GM12878 (cell line): Measurements from ENCODE around the gene PATL1. TPM values are rescaled to one million over a fixed set of nuclear protein-coding genes. Genes with fewer than 3 reads are reported as not detected.

Experiments used
- ATAC-seq: fragments of 200-7000 bp; cut with Tn5 transposase; 3 replicates; pipeline ENCODE4 v1.9.1; 2020; ENCODE audit warnings: mild to moderate bottlenecking, moderate library complexity
- BruUV-seq: library from RNA; stranded (reverse); fragments of 400-500 nt; replicated peaks from 2 replicates; lab custom pipeline; 2021; lab: Mats Ljungman, UMichigan
- CTCF ChIA-PET: fragments of 300-600 bp; sonication (Branson Sonifier 250); formaldehyde crosslinking; extraction: SDS; loops from one replicate; lab custom pipeline; 2021; ENCODE audit warnings: inconsistent platforms; lab: Yijun Ruan, JAX
- POLR2A ChIA-PET: fragments of 350-600 bp; formaldehyde crosslinking; extraction: SDS; loops from one replicate; lab custom pipeline; 2021; ENCODE audit warnings: inconsistent platforms; lab: Charles Lee
- RAD21 ChIA-PET: fragments of 300-600 bp; sonication (Branson Sonifier 250); formaldehyde crosslinking; loops from one replicate; lab custom pipeline; 2023; ENCODE audit warnings: antibody characterized with exemption; ENCODE audit not compliant: unreplicated experiment; lab: Charles Lee
- SMC1A ChIA-PET: fragments of 300-600 bp; sonication (Branson Sonifier 250); formaldehyde crosslinking; loops from one replicate; lab custom pipeline; 2023; ENCODE audit not compliant: unreplicated experiment, uncharacterized antibody; lab: Charles Lee
- DNase-seq: peaks from one replicate; pipeline ENCODE4 v3.0.0-alpha.2; 2011; ENCODE audit warnings: low read depth, low spot score
- FAIRE-seq: peaks from 3 replicates; lab custom pipeline; 2011; peaks lifted over from hg19 to GRCh38; lab: Jason Lieb, UNC
- H2AFZ ChIP-seq: 2 replicates; pipeline ENCODE4 v1.6.0; 2011; ENCODE audit warnings: low read depth, low read length, control low read depth; ENCODE audit not compliant: control insufficient read depth
- H3K27ac ChIP-seq: 2 replicates; pipeline ENCODE4 v1.5.1; 2011; ENCODE audit warnings: control low read depth; ENCODE audit not compliant: control insufficient read depth, insufficient read depth
- H3K27me3 ChIP-seq, 2 experiments: replicated peaks in 1 of 2; 2 replicates each; pipeline versions ENCODE4 v1.6.0 to v1.6.1; 2011; ENCODE audit warnings: low read length in 1 of 2; ENCODE audit not compliant: control insufficient read depth in 2 of 2, insufficient read depth in 2 of 2
- H3K36me3 ChIP-seq, 2 experiments: 2 replicates each; pipeline ENCODE4 v1.5.1; 2011; ENCODE audit warnings: low read length in 1 of 2; ENCODE audit not compliant: control insufficient read depth in 2 of 2, insufficient read depth in 2 of 2
- H3K4me1 ChIP-seq: 2 replicates; pipeline ENCODE4 v1.6.1; 2011; ENCODE audit warnings: mild to moderate bottlenecking, low read length, moderate library complexity, mixed read lengths; ENCODE audit not compliant: control insufficient read depth, insufficient read depth
- H3K4me2 ChIP-seq: 2 replicates; pipeline ENCODE4 v1.6.0; 2011; ENCODE audit warnings: control low read depth; ENCODE audit not compliant: control insufficient read depth, insufficient read depth
- H3K4me3 ChIP-seq: fragments of 200-600 bp; sonication (generic); 2 replicates; pipeline ENCODE4 v1.5.1; 2016
- H3K79me2 ChIP-seq: 2 replicates; pipeline ENCODE4 v1.6.0; 2011; ENCODE audit warnings: low read length; ENCODE audit not compliant: control insufficient read depth, insufficient read depth
- H3K9ac ChIP-seq: 2 replicates; pipeline ENCODE4 v1.8.0; 2011; ENCODE audit warnings: low read length, control low read depth, mixed read lengths; ENCODE audit not compliant: control insufficient read depth, insufficient read depth
- H3K9me3 ChIP-seq: replicated peaks from 3 replicates; pipeline ENCODE4 v1.5.1; 2011; ENCODE audit warnings: mild to moderate bottlenecking, low read length; ENCODE audit not compliant: control insufficient read depth, insufficient read depth
- H4K20me1 ChIP-seq: 2 replicates; pipeline ENCODE4 v1.6.0; 2011; ENCODE audit not compliant: control insufficient read depth, insufficient read depth
- E2F4 ChIP-seq: IDR thresholded peaks from 2 replicates; pipeline ENCODE4 v1.6.1; 2012; ENCODE audit warnings: low read depth, low read length, improper control_type of control experiment
- ELK1 ChIP-seq: IDR thresholded peaks from 2 replicates; pipeline ENCODE4 v1.6.1; 2012; ENCODE audit warnings: low read depth, low read length, improper control_type of control experiment
- ESRRA ChIP-seq: IDR thresholded peaks from 2 replicates; pipeline ENCODE4 v1.6.1; 2012; ENCODE audit warnings: mild to moderate bottlenecking, low read length, improper control_type of control experiment
- FOS ChIP-seq: IDR thresholded peaks from 3 replicates; pipeline ENCODE4 v1.6.1; 2011; ENCODE audit warnings: borderline replicate concordance; ENCODE audit not compliant: insufficient read length; ENCODE audit errors: extremely low read depth
- KDM1A ChIP-seq: fragments of 200-600 bp; sonication (generic); IDR thresholded peaks from 2 replicates; pipeline ENCODE4 v1.6.1; 2016; ENCODE audit warnings: borderline replicate concordance
- LARP7 ChIP-seq: fragments of 450-650 bp; IDR thresholded peaks from 2 replicates; pipeline ENCODE4 v1.6.1; 2017; ENCODE audit warnings: mild to moderate bottlenecking
- PKNOX1 ChIP-seq: fragments of 450-650 bp; IDR thresholded peaks from 2 replicates; pipeline ENCODE4 v1.6.1; 2016; ENCODE audit warnings: mild to moderate bottlenecking
- SP1 ChIP-seq: IDR thresholded peaks from one replicate; pipeline ENCODE4 v1.6.1; 2011; ENCODE audit warnings: low read depth, low read length
- SPI1 ChIP-seq: IDR thresholded peaks from 2 replicates; pipeline ENCODE4 v1.6.1; 2011; ENCODE audit warnings: low read depth, mild to moderate bottlenecking, low read length, moderate library complexity, borderline replicate concordance; ENCODE audit not compliant: insufficient read depth
- WGBS: methylation state at CpG from one replicate; pipeline ENCODE4 v1.1.6; 2016; ENCODE audit warnings: low lambda C conversion rate; ENCODE audit not compliant: insufficient replicate concordance, insufficient coverage; ENCODE audit errors: missing lambda C conversion rate; 5-methylcytosine and 5-hydroxymethylcytosine counted together
- in situ Hi-C: fragments of 300-500 bp; cut with MboI; formaldehyde crosslinking; loops from 9 replicates; pipeline ENCODE4 v1.14.3; 2018; ENCODE audit warnings: mixed read lengths
- intact Hi-C: fragments of 100-400 bp; cut with micrococcal nuclease; formaldehyde crosslinking; loops from one replicate; pipeline ENCODE4 v1.14.2; 2022; ENCODE audit not compliant: unreplicated experiment
- polyA plus RNA-seq, 11 experiments: library from polyadenylated mRNA; depleted of rRNA in 4 of 11; unstranded in 6 of 11; stranded (reverse) in 5 of 11; fragments of >200 nt; fragmentation: Nextera tagmentation in 4 of 11; fragmentation: Illumina TruSeq in 1 of 11; extraction: Ambion mirVana in 4 of 11; extraction: Trizol in 1 of 11; gene quantifications; 1 replicate in 1 of 11; 2 replicates in 10 of 11; pipeline versions ENCODE4 v1.2.1 to v1.2.3, GENCODE V29; 2011 to 2016; ENCODE audit warnings: inconsistent platforms in 2 of 11, missing spikeins in 2 of 11, low read depth in 1 of 11
- total RNA-seq, 4 experiments: library from RNA; depleted of rRNA in 3 of 4; stranded (reverse); fragments of >200 nt in 3 of 4; fragmentation: Illumina TruSeq in 1 of 4; extraction: Trizol in 1 of 4; gene quantifications; 2 replicates each; pipeline versions ENCODE4 v1.2.1 to v1.2.3, GENCODE V29; 2013 to 2021
- TF ChIP-seq, protein P1 (sequence below): fragments of 450-650 bp; IDR thresholded peaks from 2 replicates; pipeline ENCODE4 v1.6.1; 2017; ENCODE audit warnings: mild to moderate bottlenecking

Gene PATL1
- total and polyA plus RNA-seq, 10 of the 15 experiments (the other 5 are each of a cell fraction or from before 2014, with no cell fraction given), result 5.3 to 62.0 (median 14.9) TPM

DNA sequence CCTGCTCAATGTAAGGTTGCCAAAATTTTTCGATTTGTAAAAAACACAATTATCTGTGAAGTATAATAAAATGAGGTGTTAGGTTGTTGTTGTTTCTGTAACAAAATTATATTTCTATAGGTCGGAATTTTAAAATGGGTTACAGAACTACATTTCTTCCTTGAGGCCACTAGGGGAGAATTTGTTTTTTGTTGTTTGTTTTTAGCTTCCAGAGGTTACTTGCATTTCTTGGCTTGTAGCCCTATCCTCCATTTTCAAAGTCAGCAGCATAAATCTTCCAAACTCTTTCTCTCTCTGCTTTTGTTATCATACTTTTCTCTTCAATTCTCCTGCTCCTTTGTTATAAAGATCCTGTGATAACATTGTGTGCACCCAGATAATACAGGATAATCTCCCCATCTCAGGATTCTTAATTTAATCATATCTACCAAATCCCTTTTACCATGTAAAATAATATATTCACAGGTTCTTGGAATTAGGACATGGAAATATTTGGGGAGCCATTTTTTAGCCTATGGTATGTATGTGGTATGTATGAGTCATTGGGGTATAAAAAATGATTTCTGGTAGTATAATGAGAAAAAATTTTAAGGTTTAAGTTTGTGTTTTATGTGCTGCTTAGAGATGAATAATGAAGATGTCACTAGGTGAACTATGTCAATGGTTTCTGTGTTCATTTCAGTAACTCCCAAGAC is 9.4 kb upstream of the PATL1 start:
- TF ChIP-seq SPI1, result no peak
- TF ChIP-seq ELK1, result no peak
- ATAC-seq (no peak), FAIRE-seq (no peak), DNase-seq (no peak)
- intact Hi-C loops (no loop called here), in situ Hi-C loops (loop anchor here (10.0 to 25.0 kb wide), 2 partner anchors 143 to 391 kb away; no protein-coding TSS in a partner anchor)
- no peak overlapping the region for H3K4me2 ChIP-seq
- RAD21 ChIA-PET, result interaction anchor here (1.0 to 1.2 kb wide), 2 partner anchors 141 kb away, joined by 4 to 5 read pairs; no protein-coding TSS in a partner anchor
- H3K9me3 ChIP-seq, result no peaks in the 10 kb centered on the region
- SMC1A ChIA-PET, result interaction anchor here (1.5 to 2.2 kb wide), 3 partner anchors 112 to 141 kb away, joined by 5 to 12 read pairs (median 6); no protein-coding TSS in a partner anchor
- H3K4me3 ChIP-seq, result no peak overlapping the region
- H2AFZ ChIP-seq, result no peak overlapping the region
- 91% methylated on average over 2 of the region's 2 CpGs for WGBS
- no peak overlapping the region for H3K27ac ChIP-seq
- POLR2A ChIA-PET, result no interaction called here
- no TSS peak for BruUV-seq
- CTCF ChIA-PET, result interaction anchor here (1.2 to 3.4 kb wide), 4 partner anchors 9 to 145 kb away, joined by 4 to 27 read pairs (median 8); partner anchors contain the start of gene PATL1
- H3K36me3 ChIP-seq, result no peaks in the 10 kb centered on the region
- no peaks in the 10 kb centered on the region for H3K79me2 ChIP-seq
- no peak overlapping the region for H3K9ac ChIP-seq
- H3K4me1 ChIP-seq, result no peaks in the 10 kb centered on the region
- no peaks in the 10 kb centered on the region for H4K20me1 ChIP-seq
- no peaks in the 10 kb centered on the region for H3K27me3 ChIP-seq

GRCh38 chr11:59676205-59676604 is 7.4 kb upstream of the PATL1 start:
- ChIA-PET CTCF (interaction anchor here (1.0 to 3.7 kb wide), 3 partner anchors 126 to 143 kb away, joined by 3 to 19 read pairs (median 10); no protein-coding TSS in a partner anchor), POLR2A (interaction anchor here (0.6 to 1.4 kb wide), 4 partner anchors 110 to 129 kb away, joined by 3 to 5 read pairs (median 4); no protein-coding TSS in a partner anchor), RAD21 (interaction anchor here (0.6 to 2.2 kb wide), 3 partner anchors 119 to 575 kb away, joined by 3 to 10 read pairs (median 3); no protein-coding TSS in a partner anchor), SMC1A (interaction anchor here (0.6 to 2.2 kb wide), 3 partner anchors 17 to 491 kb away, joined by 3 to 6 read pairs (median 3); no protein-coding TSS in a partner anchor)
- Histone ChIP-seq H3K27ac (no peak overlapping the region), H3K4me2 (no peak overlapping the region), H3K36me3 (no peaks in the 10 kb centered on the region), H3K4me3 (no peak overlapping the region), H2AFZ (no peak overlapping the region), H3K9me3 (no peaks in the 10 kb centered on the region), H3K27me3 (no peaks in the 10 kb centered on the region), H3K9ac (no peak overlapping the region), H3K79me2 (no peaks in the 10 kb centered on the region), H4K20me1 (no peaks in the 10 kb centered on the region), H3K4me1 (no peaks in the 10 kb centered on the region)
- BruUV-seq, result no TSS peak
- in situ Hi-C loops, result loop anchor here (10.0 to 25.0 kb wide), 2 partner anchors 141 to 389 kb away; no protein-coding TSS in a partner anchor
- no peak for DNase-seq
- 79% methylated on average over 8 of the region's 8 CpGs for WGBS
- no peak for FAIRE-seq
- ATAC-seq, result no peak
- intact Hi-C loops, result no loop called here
- TF ChIP-seq PKNOX1 (no peak), SP1 (no peak), E2F4 (no peak), FOS (no peak), ESRRA (no peak), LARP7 (no peak), KDM1A (no peak)
- TF ChIP-seq, protein P1, sequence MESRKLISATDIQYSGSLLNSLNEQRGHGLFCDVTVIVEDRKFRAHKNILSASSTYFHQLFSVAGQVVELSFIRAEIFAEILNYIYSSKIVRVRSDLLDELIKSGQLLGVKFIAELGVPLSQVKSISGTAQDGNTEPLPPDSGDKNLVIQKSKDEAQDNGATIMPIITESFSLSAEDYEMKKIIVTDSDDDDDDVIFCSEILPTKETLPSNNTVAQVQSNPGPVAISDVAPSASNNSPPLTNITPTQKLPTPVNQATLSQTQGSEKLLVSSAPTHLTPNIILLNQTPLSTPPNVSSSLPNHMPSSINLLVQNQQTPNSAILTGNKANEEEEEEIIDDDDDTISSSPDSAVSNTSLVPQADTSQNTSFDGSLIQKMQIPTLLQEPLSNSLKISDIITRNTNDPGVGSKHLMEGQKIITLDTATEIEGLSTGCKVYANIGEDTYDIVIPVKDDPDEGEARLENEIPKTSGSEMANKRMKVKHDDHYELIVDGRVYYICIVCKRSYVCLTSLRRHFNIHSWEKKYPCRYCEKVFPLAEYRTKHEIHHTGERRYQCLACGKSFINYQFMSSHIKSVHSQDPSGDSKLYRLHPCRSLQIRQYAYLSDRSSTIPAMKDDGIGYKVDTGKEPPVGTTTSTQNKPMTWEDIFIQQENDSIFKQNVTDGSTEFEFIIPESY, result no peak
